A204.1 (cell line): ENCODE measurements around the gene TMEM98.
A peak's percentile ranks its signal among the peaks of the same experiment; 100 is the strongest.
"Not testable (repeated sequence)": the region's sequence is repeated elsewhere in the genome, so short reads cannot be mapped to it uniquely, and the experiment has no call there.

ENCODE experiments used
- FAIRE-seq: peaks from 2 replicates; lab custom pipeline; 2012; peaks lifted over from hg19 to GRCh38; lab: Jason Lieb, UNC

TMEM98 gene

GRCh38 chr17:32927724-32928585, at the start of gene TMEM98:
TMEM98 (plus strand) TSS chr17:32928153; CDS start chr17:32931529, 3,376 bp downstream.
- no peak for FAIRE-seq

GRCh38 chr17:32878211-32878610, 49.7 kb upstream of the TMEM98 start:
- no peak for FAIRE-seq

GRCh38 chr17:32879134-32879533, 48.8 kb upstream of the TMEM98 start:
- no peak for FAIRE-seq

- no peak for FAIRE-seq
Measured at GRCh38 chr17:32880671-32881453, 47.1 kb upstream of the TMEM98 start.

- FAIRE-seq, result no peak
Measured at GRCh38 chr17:32882029-32882428, 45.9 kb upstream of the TMEM98 start.

GRCh38 chr17:32882734-32883133, 45.2 kb upstream of the TMEM98 start:
- FAIRE-seq, result no peak

GRCh38 chr17:32886951-32887350, 41.0 kb upstream of the TMEM98 start:
- not testable (repeated sequence) for FAIRE-seq

GRCh38 chr17:32887410-32887809, 40.5 kb upstream of the TMEM98 start:
- not testable (repeated sequence) for FAIRE-seq

GRCh38 chr17:32894245-32894644, 33.7 kb upstream of the TMEM98 start:
- no peak for FAIRE-seq

- no peak for FAIRE-seq
Measured at GRCh38 chr17:32896647-32897258, 31.2 kb upstream of the TMEM98 start.

- FAIRE-seq, result peak; percentile 3
Measured at GRCh38 chr17:32899236-32900013, 28.5 kb upstream of the TMEM98 start.

GRCh38 chr17:32901743-32902142, 26.2 kb upstream of the TMEM98 start:
- peak; percentile 52 for FAIRE-seq

- FAIRE-seq, result no peak
Measured at GRCh38 chr17:32903774-32904673, 23.9 kb upstream of the TMEM98 start.

GRCh38 chr17:32904891-32905290, 23.1 kb upstream of the TMEM98 start:
- no peak for FAIRE-seq

- no peak for FAIRE-seq
Measured at GRCh38 chr17:32907583-32907982, 20.4 kb upstream of the TMEM98 start.

GRCh38 chr17:32909787-32910369, 18.1 kb upstream of the TMEM98 start:
- peak; percentile 48 for FAIRE-seq

- no peak for FAIRE-seq
Measured at GRCh38 chr17:32910769-32911168, 17.2 kb upstream of the TMEM98 start.

- no peak for FAIRE-seq
Measured at GRCh38 chr17:32912218-32912897, 15.6 kb upstream of the TMEM98 start.

GRCh38 chr17:32913593-32913992, 14.4 kb upstream of the TMEM98 start:
- no peak for FAIRE-seq

GRCh38 chr17:32914181-32914580, 13.8 kb upstream of the TMEM98 start:
- FAIRE-seq, result no peak
